AG09309 (cell line): ENCODE results near the gene CD63.

Experiments used
- DNase-seq: peaks from one replicate; pipeline ENCODE4 v3.0.0-alpha.2; 2010; ENCODE audit warnings: low read depth
- H3K4me3 ChIP-seq: 2 replicates; pipeline ENCODE4 v1.5.1; 2011; ENCODE audit warnings: mild to moderate bottlenecking, low read depth, low read length, moderate library complexity; ENCODE audit not compliant: control insufficient read depth
- TF ChIP-seq, protein P1 (sequence below): IDR thresholded peaks from 2 replicates; pipeline ENCODE4 v1.5.1; 2011; ENCODE audit warnings: mild to moderate bottlenecking, low read depth, low read length, inconsistent platforms; ENCODE audit not compliant: insufficient read depth, control insufficient read depth; ENCODE audit errors: missing control alignments

CD63 gene

DNA sequence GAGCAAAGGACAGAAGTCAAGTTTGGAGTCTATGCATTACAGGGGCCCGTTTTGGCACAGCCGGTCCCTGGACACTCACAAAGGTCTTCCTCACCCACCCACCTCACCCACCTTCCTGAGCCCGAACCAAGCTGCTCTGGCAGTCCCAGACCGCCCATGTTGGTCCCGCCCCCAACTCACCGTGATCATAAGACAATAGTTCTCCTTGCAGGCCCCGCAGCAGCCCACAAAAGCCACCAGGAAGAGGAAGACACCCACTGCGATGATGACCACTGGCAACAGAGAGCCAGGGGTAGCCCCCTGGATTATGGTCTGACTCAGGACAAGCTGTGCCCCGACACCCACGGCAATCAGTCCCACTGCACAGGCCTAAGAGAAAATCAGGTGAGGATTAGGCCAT, 1.8 kb downstream of the CD63 start:
- no peak for DNase-seq
- TF ChIP-seq, protein P1, sequence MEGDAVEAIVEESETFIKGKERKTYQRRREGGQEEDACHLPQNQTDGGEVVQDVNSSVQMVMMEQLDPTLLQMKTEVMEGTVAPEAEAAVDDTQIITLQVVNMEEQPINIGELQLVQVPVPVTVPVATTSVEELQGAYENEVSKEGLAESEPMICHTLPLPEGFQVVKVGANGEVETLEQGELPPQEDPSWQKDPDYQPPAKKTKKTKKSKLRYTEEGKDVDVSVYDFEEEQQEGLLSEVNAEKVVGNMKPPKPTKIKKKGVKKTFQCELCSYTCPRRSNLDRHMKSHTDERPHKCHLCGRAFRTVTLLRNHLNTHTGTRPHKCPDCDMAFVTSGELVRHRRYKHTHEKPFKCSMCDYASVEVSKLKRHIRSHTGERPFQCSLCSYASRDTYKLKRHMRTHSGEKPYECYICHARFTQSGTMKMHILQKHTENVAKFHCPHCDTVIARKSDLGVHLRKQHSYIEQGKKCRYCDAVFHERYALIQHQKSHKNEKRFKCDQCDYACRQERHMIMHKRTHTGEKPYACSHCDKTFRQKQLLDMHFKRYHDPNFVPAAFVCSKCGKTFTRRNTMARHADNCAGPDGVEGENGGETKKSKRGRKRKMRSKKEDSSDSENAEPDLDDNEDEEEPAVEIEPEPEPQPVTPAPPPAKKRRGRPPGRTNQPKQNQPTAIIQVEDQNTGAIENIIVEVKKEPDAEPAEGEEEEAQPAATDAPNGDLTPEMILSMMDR = no peak
- H3K4me3 ChIP-seq = peak overlapping the region; percentile 93

GRCh38 chr12:55725556-55725955, 3.3 kb downstream of the CD63 start:
- DNase-seq = no peak
- no peak overlapping the region for H3K4me3 ChIP-seq
- TF ChIP-seq, protein P1 = no peak

GRCh38 chr12:55724940-55725309, 3.9 kb downstream of the CD63 start:
- DNase-seq = no peak
- no peak overlapping the region for H3K4me3 ChIP-seq
- TF ChIP-seq, protein P1 = no peak

DNA sequence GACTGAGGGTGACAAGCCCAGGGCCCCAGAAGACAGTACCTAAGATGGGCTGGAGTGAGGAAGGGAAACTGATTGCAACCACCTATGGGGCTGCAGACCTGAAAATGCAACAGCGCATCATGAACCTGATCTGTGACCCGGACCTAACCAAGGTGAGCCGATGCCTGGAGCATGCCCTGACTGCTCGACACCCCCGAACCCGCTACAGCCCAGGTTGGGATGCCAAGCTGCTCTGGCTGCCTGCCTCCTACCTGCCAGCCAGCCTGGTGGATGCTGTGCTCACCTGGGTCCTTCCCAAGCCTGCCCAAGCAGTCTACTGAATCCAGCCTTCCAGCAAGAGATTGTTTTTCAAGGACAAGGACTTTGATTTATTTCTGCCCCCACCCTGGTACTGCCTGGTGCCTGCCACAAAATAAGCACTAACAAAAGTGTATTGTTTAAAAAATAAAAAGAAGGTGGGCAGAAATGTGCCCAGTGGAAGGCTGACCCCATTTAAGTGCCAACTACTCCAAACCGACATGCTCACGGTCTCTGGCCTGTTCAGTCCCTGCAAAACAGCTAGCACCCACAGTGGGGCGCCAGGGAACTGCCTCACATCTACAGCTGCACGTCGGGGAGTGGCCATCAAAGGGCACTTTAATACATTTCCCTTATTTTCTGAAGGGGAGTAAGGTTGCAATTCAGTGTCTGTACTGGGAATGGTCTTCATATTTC, 4.4 kb downstream of the CD63 start:
- TF ChIP-seq, protein P1 = peak; percentile 69
- no peak overlapping the region for H3K4me3 ChIP-seq
- DNase-seq = no peak

DNA sequence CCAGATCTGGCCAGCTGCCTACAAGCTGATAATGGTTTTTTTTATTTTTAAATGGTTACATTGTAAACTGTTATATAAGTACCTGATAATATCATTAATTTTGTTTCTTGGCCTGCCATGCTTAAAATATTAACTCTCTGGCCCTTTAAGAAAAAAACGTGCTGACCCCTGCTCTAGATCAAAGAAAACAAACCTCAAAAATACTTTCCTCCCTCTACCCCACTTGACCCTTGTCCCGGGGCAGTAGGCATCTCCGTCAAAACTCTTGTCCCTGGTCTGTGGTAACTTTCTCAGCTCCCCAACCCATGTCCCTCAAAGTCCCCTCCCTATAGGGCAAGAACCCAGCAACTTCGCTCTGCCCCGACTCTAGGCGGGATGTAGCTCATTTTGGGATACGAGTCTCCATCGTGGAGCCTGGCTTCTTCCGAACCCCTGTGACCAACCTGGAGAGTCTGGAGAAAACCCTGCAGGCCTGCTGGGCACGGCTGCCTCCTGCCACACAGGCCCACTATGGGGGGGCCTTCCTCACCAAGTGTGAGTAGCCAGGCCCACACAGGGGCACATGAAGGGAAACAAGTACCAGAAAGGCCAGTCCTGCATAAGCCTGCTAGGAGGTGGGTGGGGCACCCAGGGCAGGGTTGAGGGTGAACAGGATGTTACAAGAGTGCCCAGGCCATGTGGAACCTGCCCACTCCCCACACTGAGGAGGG, 5.1 kb downstream of the CD63 start:
- H3K4me3 ChIP-seq = no peak overlapping the region
- DNase-seq = no peak
- TF ChIP-seq, protein P1 = no peak

DNA sequence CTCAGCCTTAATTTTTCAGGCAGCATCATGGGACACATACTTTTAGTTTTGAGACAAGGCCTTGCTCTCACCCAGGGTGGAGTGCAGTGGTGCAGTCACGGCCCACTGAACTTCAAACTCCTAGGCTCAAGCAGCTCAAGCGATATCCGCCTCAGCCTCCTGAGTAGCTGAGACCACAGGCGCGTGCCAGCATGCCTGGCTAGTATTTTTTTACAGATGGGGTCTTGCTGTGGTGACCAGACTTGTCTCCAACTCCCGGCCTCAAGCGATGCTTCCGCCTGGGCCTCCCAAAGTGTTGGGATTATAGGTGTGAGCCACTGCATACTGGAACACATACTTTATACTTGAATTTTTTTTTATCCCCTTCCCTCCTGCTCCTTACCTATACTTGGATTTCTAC, 5.9 kb downstream of the CD63 start:
- no peak for DNase-seq
- TF ChIP-seq, protein P1 = no peak
- H3K4me3 ChIP-seq = no peak overlapping the region
